ENCODE results near the gene CYTH3.

DNA sequence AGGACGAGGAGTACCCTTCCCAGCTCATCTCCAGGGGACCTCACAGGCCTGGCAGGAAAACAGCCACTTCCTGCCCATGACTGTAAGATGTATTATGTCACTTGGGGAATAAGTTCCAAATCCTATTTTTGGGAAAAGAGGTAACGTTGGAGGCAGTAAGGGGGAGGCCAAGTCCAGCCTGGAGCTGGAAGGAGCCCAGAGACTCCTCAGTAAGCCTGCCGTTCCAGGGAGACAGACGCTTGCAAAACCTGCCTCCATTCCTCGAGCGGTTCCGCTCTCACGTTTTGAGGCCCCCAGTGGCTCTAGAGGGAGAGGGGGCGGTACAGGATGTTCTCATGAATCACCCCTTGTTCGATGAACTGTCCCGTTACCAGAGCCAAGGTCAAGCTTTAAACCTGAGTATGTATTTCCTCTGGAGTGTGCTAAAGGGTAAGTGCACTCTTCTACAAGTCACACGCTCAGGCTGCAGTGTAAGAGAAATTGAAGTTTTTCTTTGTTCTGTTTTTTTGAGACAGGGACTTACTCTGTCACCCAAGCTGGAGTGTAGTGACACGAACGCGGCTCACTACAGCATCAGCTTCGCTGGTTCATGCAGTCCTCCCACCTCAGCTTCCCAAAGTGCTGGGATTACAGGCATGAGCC, 45.5 kb upstream of the CYTH3 start:
- TF ChIP-seq CEBPB (IDR thresholded peaks at IDR 0.05) (no peak), NFIC (IDR thresholded peaks at IDR 0.05) (no peak), FOXM1 (IDR thresholded peaks at IDR 0.05; ENCODE audit: borderline replicate concordance, low read depth) (no peak), YY1 (IDR thresholded peaks at IDR 0.05; ENCODE audit: low read depth) (no peak), EP300 (IDR thresholded peaks at IDR 0.05; ENCODE audit: borderline replicate concordance) (no peak), CREB1 (IDR thresholded peaks at IDR 0.05; ENCODE audit: low read depth) (no peak), TAF1 (IDR thresholded peaks at IDR 0.05; ENCODE audit: low read depth) (no peak)
- TF ChIP-seq, protein P1, sequence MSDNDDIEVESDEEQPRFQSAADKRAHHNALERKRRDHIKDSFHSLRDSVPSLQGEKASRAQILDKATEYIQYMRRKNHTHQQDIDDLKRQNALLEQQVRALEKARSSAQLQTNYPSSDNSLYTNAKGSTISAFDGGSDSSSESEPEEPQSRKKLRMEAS (IDR thresholded peaks at IDR 0.05) = no peak
- TF ChIP-seq, protein P2, sequence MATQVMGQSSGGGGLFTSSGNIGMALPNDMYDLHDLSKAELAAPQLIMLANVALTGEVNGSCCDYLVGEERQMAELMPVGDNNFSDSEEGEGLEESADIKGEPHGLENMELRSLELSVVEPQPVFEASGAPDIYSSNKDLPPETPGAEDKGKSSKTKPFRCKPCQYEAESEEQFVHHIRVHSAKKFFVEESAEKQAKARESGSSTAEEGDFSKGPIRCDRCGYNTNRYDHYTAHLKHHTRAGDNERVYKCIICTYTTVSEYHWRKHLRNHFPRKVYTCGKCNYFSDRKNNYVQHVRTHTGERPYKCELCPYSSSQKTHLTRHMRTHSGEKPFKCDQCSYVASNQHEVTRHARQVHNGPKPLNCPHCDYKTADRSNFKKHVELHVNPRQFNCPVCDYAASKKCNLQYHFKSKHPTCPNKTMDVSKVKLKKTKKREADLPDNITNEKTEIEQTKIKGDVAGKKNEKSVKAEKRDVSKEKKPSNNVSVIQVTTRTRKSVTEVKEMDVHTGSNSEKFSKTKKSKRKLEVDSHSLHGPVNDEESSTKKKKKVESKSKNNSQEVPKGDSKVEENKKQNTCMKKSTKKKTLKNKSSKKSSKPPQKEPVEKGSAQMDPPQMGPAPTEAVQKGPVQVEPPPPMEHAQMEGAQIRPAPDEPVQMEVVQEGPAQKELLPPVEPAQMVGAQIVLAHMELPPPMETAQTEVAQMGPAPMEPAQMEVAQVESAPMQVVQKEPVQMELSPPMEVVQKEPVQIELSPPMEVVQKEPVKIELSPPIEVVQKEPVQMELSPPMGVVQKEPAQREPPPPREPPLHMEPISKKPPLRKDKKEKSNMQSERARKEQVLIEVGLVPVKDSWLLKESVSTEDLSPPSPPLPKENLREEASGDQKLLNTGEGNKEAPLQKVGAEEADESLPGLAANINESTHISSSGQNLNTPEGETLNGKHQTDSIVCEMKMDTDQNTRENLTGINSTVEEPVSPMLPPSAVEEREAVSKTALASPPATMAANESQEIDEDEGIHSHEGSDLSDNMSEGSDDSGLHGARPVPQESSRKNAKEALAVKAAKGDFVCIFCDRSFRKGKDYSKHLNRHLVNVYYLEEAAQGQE (IDR thresholded peaks at IDR 0.05; ENCODE audit: low read depth) = no peak

Data from Ishikawa (cell line).